Fibroblast of pulmonary artery (primary cell): ENCODE results near the gene SLC9A9.
A peak's percentile ranks its signal among the peaks of the same experiment; 100 is the strongest.

ENCODE experiments used
- DNase-seq: peaks from one replicate; pipeline ENCODE4 v3.0.0-alpha.2; 2010; ENCODE audit warnings: low read depth
- H3K4me3 ChIP-seq: replicated peaks from 2 replicates; pipeline ENCODE4 v1.5.1; 2011; ENCODE audit warnings: low read depth, mild to moderate bottlenecking, control low read depth, low read length, moderate library complexity
- CTCF ChIP-seq: IDR thresholded peaks from 2 replicates; pipeline ENCODE4 v1.5.1; 2011; ENCODE audit warnings: mild to moderate bottlenecking, control low read depth, low read length, inconsistent platforms; ENCODE audit errors: missing control alignments

SLC9A9 gene

GRCh38 chr3:143595456-143596077, 252.7 kb downstream of the SLC9A9 start:
- DNase-seq: no peak
- TF ChIP-seq CTCF: no peak
- H3K4me3 ChIP-seq: no peak overlapping the region

GRCh38 chr3:143594206-143594605, 254.1 kb downstream of the SLC9A9 start:
- DNase-seq: no peak
- H3K4me3 ChIP-seq: no peak overlapping the region
- TF ChIP-seq CTCF: no peak

- H3K4me3 ChIP-seq: no peak overlapping the region
- no peak for DNase-seq
- no peak for TF ChIP-seq CTCF
Measured at GRCh38 chr3:143590660-143591059, 257.6 kb downstream of the SLC9A9 start.

- H3K4me3 ChIP-seq: no peak overlapping the region
- no peak for TF ChIP-seq CTCF
- peak; percentile 11 for DNase-seq
Measured at GRCh38 chr3:143586576-143586975, 261.7 kb downstream of the SLC9A9 start.

GRCh38 chr3:143585720-143586456, 262.4 kb downstream of the SLC9A9 start:
- DNase-seq: peak; percentile 8
- no peak overlapping the region for H3K4me3 ChIP-seq
- no peak for TF ChIP-seq CTCF

GRCh38 chr3:143584474-143584873, 263.8 kb downstream of the SLC9A9 start:
- H3K4me3 ChIP-seq: no peak overlapping the region
- no peak for TF ChIP-seq CTCF
- no peak for DNase-seq
